AG04449 (cell line): ENCODE results near the gene ASTL.
"Not testable (repeated sequence)": the region's sequence is repeated elsewhere in the genome, so short reads cannot be mapped to it uniquely, and the experiment has no call there.

Experiments
- CTCF ChIA-PET: fragments of 350-600 bp; formaldehyde crosslinking; extraction: SDS; loops from one replicate; lab custom pipeline; 2021; ENCODE audit warnings: antibody characterized with exemption; lab: Yijun Ruan, JAX
- POLR2A ChIA-PET: fragments of 400-600, 350-600 bp; formaldehyde crosslinking; extraction: SDS; loops from one replicate; lab custom pipeline; 2020; ENCODE audit warnings: antibody characterized with exemption, inconsistent platforms; lab: Yijun Ruan, JAX
- DNase-seq: peaks from one replicate; pipeline ENCODE4 v3.0.0-alpha.2; 2010; ENCODE audit warnings: low read depth, low spot score
- H3K4me3 ChIP-seq: 2 replicates; pipeline ENCODE4 v1.5.1; 2011; ENCODE audit warnings: low read depth, mild to moderate bottlenecking, control low read depth, low read length
- CTCF ChIP-seq: IDR thresholded peaks from one replicate; pipeline ENCODE4 v1.5.1; 2011; ENCODE audit warnings: mild to moderate bottlenecking, moderate library complexity, low read length, control low read depth, inconsistent platforms; ENCODE audit not compliant: insufficient read depth; ENCODE audit errors: missing control alignments

ASTL gene

GRCh38 chr2:96088340-96089335 lies 49.7 kb downstream of the ASTL start:
- H3K4me3 ChIP-seq, result no peak overlapping the region
- ChIA-PET CTCF (interaction anchor here (0.5 to 1.5 kb wide), 3 partner anchors 28 to 178 kb away, joined by 3 to 4 read pairs (median 3); no protein-coding TSS in a partner anchor), POLR2A (no interaction called here)
- TF ChIP-seq CTCF, result no peak
- no peak for DNase-seq

GRCh38 chr2:96087130-96087529 lies 51.2 kb downstream of the ASTL start:
- CTCF ChIA-PET, result interaction anchor here (1.0 to 2.0 kb wide), 5 partner anchors 12 to 94 kb away, joined by 3 to 6 read pairs (median 3); no protein-coding TSS in a partner anchor
- TF ChIP-seq CTCF, result no peak
- H3K4me3 ChIP-seq, result no peak overlapping the region
- POLR2A ChIA-PET, result no interaction called here
- DNase-seq, result no peak

- no peak overlapping the region for H3K4me3 ChIP-seq
- TF ChIP-seq CTCF, result no peak
- POLR2A ChIA-PET, result no interaction called here
- CTCF ChIA-PET, result interaction anchor here (1.4 to 2.0 kb wide), 2 partner anchors 31 to 89 kb away, joined by 3 to 6 read pairs; no protein-coding TSS in a partner anchor
- DNase-seq, result no peak
These were observed 52.6 kb downstream of the ASTL start for GRCh38 chr2:96085541-96086355.

GRCh38 chr2:96084858-96085518 lies 53.3 kb downstream of the ASTL start:
- POLR2A ChIA-PET, H3K4me3 ChIP-seq, CTCF ChIA-PET, DNase-seq: not testable (repeated sequence)

GRCh38 chr2:96083989-96084857 lies 54.1 kb downstream of the ASTL start:
- H3K4me3 ChIP-seq, result no peak overlapping the region
- ChIA-PET POLR2A (no interaction called here), CTCF (no interaction called here)
- TF ChIP-seq CTCF, result no peak
- no peak for DNase-seq
